ENCODE results near the gene ULK3.
"Not testable (repeated sequence)": the region's sequence is repeated elsewhere in the genome, so short reads cannot be mapped to it uniquely, and the experiment has no call there.

The ULK3 gene, protein sequence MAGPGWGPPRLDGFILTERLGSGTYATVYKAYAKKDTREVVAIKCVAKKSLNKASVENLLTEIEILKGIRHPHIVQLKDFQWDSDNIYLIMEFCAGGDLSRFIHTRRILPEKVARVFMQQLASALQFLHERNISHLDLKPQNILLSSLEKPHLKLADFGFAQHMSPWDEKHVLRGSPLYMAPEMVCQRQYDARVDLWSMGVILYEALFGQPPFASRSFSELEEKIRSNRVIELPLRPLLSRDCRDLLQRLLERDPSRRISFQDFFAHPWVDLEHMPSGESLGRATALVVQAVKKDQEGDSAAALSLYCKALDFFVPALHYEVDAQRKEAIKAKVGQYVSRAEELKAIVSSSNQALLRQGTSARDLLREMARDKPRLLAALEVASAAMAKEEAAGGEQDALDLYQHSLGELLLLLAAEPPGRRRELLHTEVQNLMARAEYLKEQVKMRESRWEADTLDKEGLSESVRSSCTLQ

DNA sequence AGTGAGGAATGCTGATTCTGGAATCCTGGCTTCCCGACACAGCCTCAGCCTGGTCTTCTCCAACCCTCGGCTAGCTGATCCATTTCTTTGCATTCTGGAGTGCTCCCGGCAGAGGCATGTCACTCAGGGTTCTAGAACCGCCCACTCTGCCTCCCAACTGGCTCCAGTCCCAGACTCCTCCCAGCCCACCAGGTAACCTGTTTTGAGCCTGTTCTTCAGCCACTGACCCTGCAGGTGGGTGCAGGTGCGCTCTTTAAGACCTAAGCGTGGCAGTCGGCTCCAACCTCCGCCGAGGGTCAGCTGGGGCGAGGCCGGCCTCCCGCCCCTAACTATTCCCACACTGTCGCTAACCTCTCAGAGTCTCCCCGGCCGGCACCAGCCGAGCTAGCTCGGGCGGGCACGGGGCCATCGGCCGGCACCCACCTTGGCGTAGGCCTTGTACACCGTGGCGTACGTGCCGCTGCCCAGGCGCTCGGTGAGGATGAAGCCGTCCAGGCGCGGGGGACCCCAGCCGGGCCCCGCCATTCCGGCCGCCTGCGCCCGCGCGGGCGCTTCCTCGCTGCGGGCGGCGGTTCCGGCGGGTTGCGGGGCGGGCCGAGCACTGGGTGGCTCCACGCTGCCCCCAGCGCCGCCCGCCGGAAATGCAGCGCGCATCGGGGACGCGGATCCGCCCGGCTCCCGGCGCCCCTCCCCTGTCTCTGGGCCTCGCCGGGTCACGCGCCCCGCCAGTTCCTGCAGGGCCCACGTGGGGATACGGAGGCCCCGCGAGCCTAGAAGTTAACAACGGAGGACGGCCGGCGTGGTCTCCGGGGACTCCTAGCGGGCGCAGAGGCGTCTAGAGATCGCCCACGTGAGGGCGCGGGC lies at the start of gene ULK3:
Gene ULK3, minus strand, starts transcription at position 576 of the 864 bp plus-strand sequence. Its CDS starts 51 bp downstream, at position 525.
- FAIRE-seq = no peak

GRCh38 chr15:74892313-74892712 lies 49.4 kb upstream of the ULK3 start:
- no peak for FAIRE-seq

GRCh38 chr15:74891469-74891868 lies 48.5 kb upstream of the ULK3 start:
- no peak for FAIRE-seq

DNA sequence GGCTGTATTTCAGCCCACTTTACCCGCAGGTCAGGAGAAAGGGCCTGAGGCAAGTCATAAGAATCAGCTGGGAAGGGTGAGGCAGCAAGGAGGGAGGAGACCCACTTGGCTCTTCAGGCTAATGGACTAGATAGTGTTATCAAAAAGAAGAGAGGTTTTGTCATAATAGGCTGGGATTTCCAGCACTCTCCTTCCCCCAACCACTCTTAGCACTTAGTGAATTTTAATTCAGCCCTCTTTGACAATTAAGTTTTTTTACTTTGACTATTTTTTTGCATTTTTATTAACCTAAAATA lies 47.7 kb upstream of the ULK3 start:
- no peak for FAIRE-seq

- FAIRE-seq = no peak
These were observed 47.1 kb upstream of the ULK3 start, which contains the start of gene MPI for GRCh38 chr15:74889883-74890664. Gene MPI, plus strand, starts transcription at chr15:74890042. Its CDS starts 32 bp downstream, at chr15:74890074.

DNA sequence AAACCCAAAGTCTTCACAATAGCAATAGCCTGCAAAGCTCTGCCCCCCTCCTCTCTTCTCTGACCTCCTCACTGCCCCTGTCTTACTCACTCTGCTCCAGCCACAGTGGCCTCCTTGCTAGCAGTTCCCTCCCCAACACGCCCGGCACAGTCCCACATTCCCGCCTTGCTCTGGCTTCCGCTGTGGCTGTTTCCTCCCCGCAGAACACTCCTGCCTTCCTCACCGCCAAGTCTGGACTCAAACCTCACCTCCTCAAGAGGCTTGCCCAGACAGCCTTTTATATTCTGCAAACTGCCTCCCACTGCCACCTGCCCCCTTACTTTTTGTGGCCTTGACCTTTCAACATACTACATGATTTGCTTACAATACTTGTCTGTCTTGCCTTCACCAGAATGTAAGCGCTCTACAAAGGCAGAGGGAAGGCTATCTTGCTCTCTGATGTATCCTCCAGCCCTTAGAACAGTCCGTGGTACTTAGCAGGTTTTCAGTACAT lies 46.5 kb upstream of the ULK3 start:
- no peak for FAIRE-seq

DNA sequence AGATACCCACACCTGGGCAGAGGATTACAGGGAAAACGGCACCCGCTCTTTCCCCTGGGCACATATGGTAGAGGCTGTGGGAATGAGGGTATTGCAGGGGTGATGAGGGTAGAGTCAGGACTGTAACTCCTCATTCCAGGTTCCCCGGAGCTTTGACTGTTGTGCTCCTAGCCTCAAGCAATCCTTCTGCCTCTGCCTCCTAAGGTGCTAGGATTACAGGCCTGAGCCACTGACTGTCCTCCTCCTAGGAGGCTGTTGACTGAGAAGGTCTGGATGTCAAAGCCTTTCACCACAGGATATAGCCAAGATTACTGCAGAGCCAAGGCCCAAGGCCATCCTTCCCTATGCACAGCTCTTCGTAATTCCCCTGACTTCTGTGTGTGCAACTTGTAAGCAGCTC lies 45.8 kb upstream of the ULK3 start:
- FAIRE-seq = no peak

GRCh38 chr15:74887537-74888193 lies 44.7 kb upstream of the ULK3 start:
- FAIRE-seq = not testable (repeated sequence)

GRCh38 chr15:74885461-74885860 lies 42.5 kb upstream of the ULK3 start:
- FAIRE-seq = no peak

DNA sequence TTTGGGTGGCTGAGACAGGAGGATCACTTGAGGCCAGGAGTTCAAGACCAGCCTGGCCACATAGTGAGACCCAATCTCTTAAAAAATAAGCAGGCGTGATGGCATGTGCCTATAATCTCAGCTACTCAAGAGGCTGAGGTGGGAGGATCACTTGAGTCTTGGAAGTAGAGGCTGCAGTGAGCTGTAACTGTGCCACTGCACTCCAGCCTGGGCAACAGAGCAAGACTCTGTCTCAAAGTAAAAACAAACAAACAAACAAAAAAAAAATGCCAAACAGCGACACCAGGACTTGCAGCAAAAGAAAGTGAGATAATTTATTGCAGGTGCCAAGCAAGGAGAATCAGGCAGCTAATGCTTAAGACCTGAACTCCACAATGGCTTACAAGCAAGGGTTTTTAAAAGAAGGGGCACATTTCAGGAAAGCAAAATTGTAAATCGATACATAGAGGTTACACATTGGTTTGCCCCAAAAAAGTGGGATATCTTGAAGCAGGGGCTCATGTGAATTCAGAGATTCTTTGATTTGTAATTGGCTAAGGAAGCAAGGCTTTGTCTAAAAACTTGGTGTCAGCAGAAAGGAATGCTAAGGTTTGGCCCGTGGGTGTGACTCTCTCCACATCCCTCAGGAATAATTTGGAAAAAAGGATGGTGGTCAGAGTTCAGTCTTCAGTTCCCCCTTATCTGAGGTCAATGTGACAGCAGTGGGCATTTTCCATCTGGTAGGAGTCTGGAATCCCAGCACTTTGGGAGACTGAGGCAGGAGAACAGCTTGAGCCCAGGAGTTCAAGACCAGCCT lies 41.7 kb upstream of the ULK3 start:
- no peak for FAIRE-seq

- no peak for FAIRE-seq
These were observed 39.6 kb upstream of the ULK3 start for GRCh38 chr15:74882528-74882927.

- FAIRE-seq = no peak
These were observed 35.3 kb upstream of the ULK3 start for GRCh38 chr15:74878273-74878672.

GRCh38 chr15:74873756-74874424 lies 30.9 kb upstream of the ULK3 start:
- no peak for FAIRE-seq

DNA sequence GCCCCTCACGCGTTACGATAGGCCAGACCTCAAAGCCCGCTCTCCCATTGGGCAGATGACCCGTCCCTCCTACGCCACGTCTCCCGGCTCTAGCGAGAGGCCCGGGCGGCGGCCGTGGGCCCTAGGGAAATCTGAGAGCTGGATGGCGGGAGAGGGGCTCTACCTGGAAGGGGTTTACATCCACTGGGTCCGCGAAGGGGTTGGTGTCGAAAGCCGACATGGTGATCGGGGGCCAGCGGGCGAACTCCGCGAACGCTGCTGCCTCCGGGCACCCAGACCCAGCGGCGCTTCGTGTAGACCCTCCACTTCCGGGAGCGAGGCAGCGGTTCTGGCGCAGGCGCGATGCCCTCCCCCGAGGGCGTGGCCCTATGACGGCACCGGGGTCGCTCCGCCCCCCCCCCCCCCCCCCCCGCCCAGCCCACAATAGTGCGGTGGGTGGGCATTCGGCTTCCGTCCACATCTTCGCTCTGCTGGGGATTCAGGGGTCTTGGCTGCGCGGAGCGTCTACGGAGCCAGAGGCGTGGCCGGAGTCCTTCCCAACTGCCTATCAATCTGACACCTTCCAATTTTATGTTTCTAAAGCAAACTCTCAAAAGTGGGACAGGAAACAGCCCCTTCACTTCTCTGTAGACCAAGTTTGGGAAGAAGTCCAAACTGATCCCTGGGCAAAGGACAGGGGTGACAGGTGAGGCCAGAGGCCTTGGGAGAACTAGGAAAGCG lies 30.2 kb upstream of the ULK3 start, which contains the start of gene SCAMP2:
Gene SCAMP2, minus strand, starts transcription at position 330 of the 720 bp plus-strand sequence. Its CDS starts 110 bp downstream, at position 220.
- no peak for FAIRE-seq

DNA sequence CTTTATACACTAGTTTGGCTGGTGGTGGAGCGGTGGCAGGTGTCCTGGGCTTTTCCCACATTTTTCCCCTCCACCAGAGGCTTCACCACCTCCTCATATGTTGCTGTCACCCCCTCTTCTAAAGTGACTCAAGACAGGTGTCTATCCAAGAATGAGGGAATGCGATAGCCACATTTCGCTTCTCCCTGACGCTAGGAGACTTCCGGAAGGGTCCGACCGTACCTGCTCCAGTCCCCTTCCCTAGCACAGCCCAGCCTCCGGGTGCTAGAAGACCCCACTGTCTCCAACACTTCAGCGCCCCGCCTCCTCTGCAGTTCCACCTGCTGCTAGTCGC lies 29.7 kb upstream of the ULK3 start:
- FAIRE-seq = no peak

DNA sequence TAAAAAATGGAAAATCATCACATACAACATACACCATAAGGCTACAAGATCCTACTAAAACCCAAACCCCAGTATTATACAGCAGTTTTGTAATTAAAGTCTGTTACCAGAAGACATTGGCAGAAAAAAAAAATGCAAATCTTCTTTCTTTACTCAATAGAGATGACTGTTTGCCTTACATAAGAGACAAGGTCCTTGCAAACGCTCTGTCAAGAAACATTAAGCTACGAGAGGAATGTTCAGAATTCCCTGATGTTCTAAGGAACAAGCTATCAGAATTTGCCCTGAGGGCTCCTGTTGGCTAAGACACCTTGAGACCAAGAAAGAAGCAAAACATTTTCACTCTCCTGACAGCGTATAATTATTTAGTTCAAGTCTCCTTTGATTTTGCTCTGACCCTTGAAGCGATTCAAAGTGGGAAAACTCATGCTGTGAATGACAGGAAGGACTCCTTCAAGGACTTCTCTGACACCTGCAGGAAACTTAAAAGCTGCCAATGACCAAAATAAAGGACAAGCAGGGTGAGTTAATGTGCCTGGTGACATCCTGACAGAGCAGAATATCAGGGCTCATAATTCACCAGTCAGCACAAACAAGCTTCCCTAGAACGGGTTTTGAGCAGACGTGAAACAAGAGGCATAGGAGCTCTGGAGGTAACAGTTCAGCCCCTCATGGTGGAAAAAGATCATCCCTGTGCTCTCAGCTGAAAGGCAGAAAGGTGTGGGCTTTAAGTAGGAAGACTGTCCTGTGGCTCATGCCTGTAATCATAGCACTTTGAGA lies 27.7 kb upstream of the ULK3 start:
- FAIRE-seq = no peak

GRCh38 chr15:74869726-74870407 lies 26.9 kb upstream of the ULK3 start:
- no peak for FAIRE-seq

GRCh38 chr15:74869372-74869725 lies 26.4 kb upstream of the ULK3 start:
- no peak for FAIRE-seq

- FAIRE-seq = no peak
These were observed 25.1 kb upstream of the ULK3 start for GRCh38 chr15:74868059-74868458.
